ENCODE measurements around the gene POLD2. TPM values are rescaled to one million over a fixed set of nuclear protein-coding genes. Genes with fewer than 3 reads are reported as not detected.

The POLD2 gene
- total and polyA plus RNA-seq, 2 of the 8 experiments (the other 6 are each of a cell fraction or from before 2014, with no cell fraction given): 148 to 214 TPM

DNA sequence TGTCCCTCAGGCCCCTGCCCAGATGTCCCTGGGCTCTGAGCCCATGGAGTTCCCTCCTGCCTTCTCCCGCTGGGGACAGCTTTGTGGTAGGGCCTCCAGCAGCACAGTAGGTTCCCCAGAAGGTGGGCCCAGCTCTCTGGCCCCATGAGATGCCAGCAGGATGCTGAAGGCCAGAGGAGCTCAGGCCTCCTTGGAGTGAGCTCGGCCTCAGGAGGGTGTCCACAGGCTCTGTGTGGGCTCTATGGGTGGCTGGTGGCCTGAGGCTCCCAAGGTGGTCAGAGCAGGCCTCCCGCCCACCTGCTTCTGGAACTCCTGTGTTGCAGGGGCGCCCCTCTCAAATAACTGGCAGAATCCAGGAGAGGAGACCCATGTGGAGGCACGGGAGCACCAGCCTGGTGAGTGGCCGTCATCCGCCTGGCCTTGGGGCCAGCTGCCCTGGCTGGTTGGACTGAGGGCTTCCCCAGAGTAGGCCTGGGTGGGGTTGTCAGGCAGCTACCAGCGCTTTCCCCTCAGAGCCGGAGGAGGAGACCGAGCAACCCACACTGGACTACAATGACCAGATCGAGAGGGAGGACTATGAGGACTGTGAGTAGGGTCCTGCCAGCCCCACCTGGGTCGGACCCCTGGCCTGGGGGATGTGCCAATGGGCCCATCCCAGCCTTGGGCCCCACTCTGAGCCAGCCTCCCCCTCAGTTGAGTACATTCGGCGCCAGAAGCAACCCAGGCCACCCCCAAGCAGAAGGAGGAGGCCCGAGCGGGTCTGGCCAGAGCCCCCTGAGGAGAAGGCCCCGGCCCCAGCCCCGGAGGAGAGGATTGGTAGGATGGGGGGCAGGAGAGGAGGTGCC is 16.0 kb downstream of the POLD2 start (continued):
- TF ChIP-seq CBX8 (IDR thresholded peaks at IDR 0.05; ENCODE audit: borderline replicate concordance, low read depth, low read length): no peak
- no peak for TF ChIP-seq SP1 (IDR thresholded peaks at IDR 0.05; ENCODE audit: low read depth, low read length)
- no peak for TF ChIP-seq KDM4A (IDR thresholded peaks at IDR 0.05; ENCODE audit: low read depth, low read length, severe bottlenecking)
- no peak for TF ChIP-seq RAD21 (IDR thresholded peaks at IDR 0.05 in 1 of 2, conservative IDR thresholded peaks at IDR 0.05 in 1 of 2; ENCODE audit: low read depth in 2 of 2, low read length in 2 of 2)

Measured in H1 (cell line).